HFFc6 (cell line): ENCODE data around the gene CHCHD6. TPM values are rescaled to one million over a fixed set of nuclear protein-coding genes. Genes with fewer than 3 reads are reported as not detected.

ENCODE experiments used
- DNase-seq: peaks from one replicate; pipeline ENCODE4 v3.0.0-alpha.2; 2018
- H3K27ac Mint-ChIP-seq: 2 replicates; pipeline ENCODE4 v1.8.0; 2020; ENCODE audit warnings: mild to moderate bottlenecking, mixed read lengths
- H3K27me3 Mint-ChIP-seq: 2 replicates; pipeline ENCODE4 v1.8.0; 2021; ENCODE audit warnings: mild to moderate bottlenecking, moderate library complexity, mixed read lengths; ENCODE audit not compliant: insufficient read depth
- H3K36me3 Mint-ChIP-seq: 2 replicates; pipeline ENCODE4 v1.8.0; 2021; ENCODE audit warnings: low read depth, mixed read lengths
- H3K4me1 Mint-ChIP-seq: 2 replicates; pipeline ENCODE4 v1.8.0; 2020; ENCODE audit warnings: low read depth, mixed read lengths
- H3K4me3 Mint-ChIP-seq: 2 replicates; pipeline ENCODE4 v1.8.0; 2020; ENCODE audit warnings: mild to moderate bottlenecking, moderate library complexity, mixed read lengths
- H3K9me3 Mint-ChIP-seq: 2 replicates; pipeline ENCODE4 v1.8.0; 2020; ENCODE audit warnings: mild to moderate bottlenecking, mixed read lengths
- total RNA-seq, 6 experiments: library from RNA; stranded (reverse); fragmentation: NEBNext Ultra II Directional; extraction: Animal tissue kit (Norgen Biotek cat#: 25700); gene quantifications; 2 replicates in 1 of 6; 3 replicates in 5 of 6; pipeline ENCODE4 v1.2.3, GENCODE V29; 2021
- TF ChIP-seq, protein P1 (sequence below): fragments of 200-600 bp; sonication (generic); IDR thresholded peaks from 2 replicates; pipeline ENCODE4 v1.5.0; 2021; ENCODE audit warnings: antibody characterized with exemption, mild to moderate bottlenecking

Gene CHCHD6
- total RNA-seq, 6 experiments from 2014 or later: 18.6 to 22.9 (median 19.9) TPM

- Mint-ChIP-seq H3K4me3 (no peak overlapping the region), H3K9me3 (no peaks in the 10 kb centered on the region)
- TF ChIP-seq, protein P1, sequence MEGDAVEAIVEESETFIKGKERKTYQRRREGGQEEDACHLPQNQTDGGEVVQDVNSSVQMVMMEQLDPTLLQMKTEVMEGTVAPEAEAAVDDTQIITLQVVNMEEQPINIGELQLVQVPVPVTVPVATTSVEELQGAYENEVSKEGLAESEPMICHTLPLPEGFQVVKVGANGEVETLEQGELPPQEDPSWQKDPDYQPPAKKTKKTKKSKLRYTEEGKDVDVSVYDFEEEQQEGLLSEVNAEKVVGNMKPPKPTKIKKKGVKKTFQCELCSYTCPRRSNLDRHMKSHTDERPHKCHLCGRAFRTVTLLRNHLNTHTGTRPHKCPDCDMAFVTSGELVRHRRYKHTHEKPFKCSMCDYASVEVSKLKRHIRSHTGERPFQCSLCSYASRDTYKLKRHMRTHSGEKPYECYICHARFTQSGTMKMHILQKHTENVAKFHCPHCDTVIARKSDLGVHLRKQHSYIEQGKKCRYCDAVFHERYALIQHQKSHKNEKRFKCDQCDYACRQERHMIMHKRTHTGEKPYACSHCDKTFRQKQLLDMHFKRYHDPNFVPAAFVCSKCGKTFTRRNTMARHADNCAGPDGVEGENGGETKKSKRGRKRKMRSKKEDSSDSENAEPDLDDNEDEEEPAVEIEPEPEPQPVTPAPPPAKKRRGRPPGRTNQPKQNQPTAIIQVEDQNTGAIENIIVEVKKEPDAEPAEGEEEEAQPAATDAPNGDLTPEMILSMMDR: no peak
These were observed 197.0 kb downstream of the CHCHD6 start for GRCh38 chr3:126900859-126901540.

DNA sequence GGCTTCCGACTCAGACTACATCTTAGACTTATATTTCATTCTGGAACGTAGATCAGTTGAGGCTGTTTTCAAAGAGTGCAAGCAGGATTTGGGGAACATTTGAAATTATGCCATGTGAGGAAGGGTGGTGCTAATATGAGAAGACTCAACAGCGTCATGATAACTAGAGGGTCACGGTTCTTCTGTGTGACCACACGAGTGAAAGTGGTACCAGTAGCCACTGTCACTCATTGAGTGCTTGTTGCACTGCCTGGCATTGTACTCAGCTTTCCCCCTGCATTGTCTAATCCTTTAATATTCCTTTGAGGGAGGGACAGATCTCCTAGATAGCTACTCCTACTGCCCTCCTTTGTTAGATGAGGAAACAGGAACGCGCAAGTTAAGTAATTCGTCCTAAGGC is 197.6 kb downstream of the CHCHD6 start:
- TF ChIP-seq, protein P1: no peak
- H3K4me3 Mint-ChIP-seq: no peak overlapping the region
- H3K4me1 Mint-ChIP-seq: no peaks in the 10 kb centered on the region; the same call in 1 of the 2 replicates
- no peaks in the 10 kb centered on the region for H3K9me3 Mint-ChIP-seq
- no peaks in the 10 kb centered on the region; the same call in none of the 2 replicates for H3K36me3 Mint-ChIP-seq
- no peak overlapping the region for H3K27ac Mint-ChIP-seq
- no peak for DNase-seq
- no peaks in the 10 kb centered on the region; the same call in 1 of the 2 replicates for H3K27me3 Mint-ChIP-seq

More at GRCh38 chr3:126900859-126901540, 197.0 kb downstream of the CHCHD6 start:
- no peak for DNase-seq
- Mint-ChIP-seq H3K4me1 (peaks cover 6% of the 10 kb centered on the region), H3K36me3 (no peaks in the 10 kb centered on the region; the same call in 1 of the 2 replicates), H3K27ac (no peak overlapping the region), H3K27me3 (no peaks in the 10 kb centered on the region; the same call in 1 of the 2 replicates)

GRCh38 chr3:126903521-126903920 is 199.5 kb downstream of the CHCHD6 start:
- no peaks in the 10 kb centered on the region for H3K27me3 Mint-ChIP-seq
- TF ChIP-seq, protein P1: no peak
- H3K4me1 Mint-ChIP-seq: no peaks in the 10 kb centered on the region; the same call in 1 of the 2 replicates
- no peaks in the 10 kb centered on the region; the same call in none of the 2 replicates for H3K36me3 Mint-ChIP-seq
- no peaks in the 10 kb centered on the region for H3K9me3 Mint-ChIP-seq
- H3K27ac Mint-ChIP-seq: no peak overlapping the region
- no peak for DNase-seq
- H3K4me3 Mint-ChIP-seq: no peak overlapping the region

DNA sequence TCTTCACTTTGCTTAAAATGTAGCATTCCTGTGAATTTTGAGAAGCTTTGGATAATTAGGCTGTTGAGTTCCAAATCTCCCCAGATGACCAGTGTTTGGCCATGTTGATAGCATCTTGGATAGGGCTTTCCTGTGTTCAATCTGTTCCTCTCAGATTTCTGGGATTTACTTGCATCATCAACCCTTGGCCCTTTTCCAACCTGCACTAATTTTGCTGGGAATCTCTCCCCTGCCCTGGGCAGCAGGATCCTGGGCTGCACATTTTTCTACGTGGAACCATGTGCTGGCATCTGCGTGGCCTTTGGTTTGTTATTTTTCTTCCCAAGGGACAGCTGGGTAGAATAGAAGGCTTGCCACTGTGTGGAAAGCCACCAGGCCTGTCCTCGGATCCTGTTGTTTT is 203.5 kb downstream of the CHCHD6 start:
- Mint-ChIP-seq H3K9me3 (no peaks in the 10 kb centered on the region), H3K27ac (no peak overlapping the region), H3K27me3 (no peaks in the 10 kb centered on the region; the same call in 1 of the 2 replicates), H3K4me3 (no peak overlapping the region), H3K36me3 (peaks cover 10% of the 10 kb centered on the region), H3K4me1 (peaks cover 34% of the 10 kb centered on the region)
- DNase-seq: no peak
- TF ChIP-seq, protein P1: no peak

GRCh38 chr3:126908752-126909275 is 204.8 kb downstream of the CHCHD6 start:
- Mint-ChIP-seq H3K27me3 (no peaks in the 10 kb centered on the region; the same call in 1 of the 2 replicates), H3K4me1 (peaks cover 34% of the 10 kb centered on the region), H3K4me3 (no peak overlapping the region), H3K9me3 (no peaks in the 10 kb centered on the region), H3K27ac (no peak overlapping the region), H3K36me3 (peaks cover 10% of the 10 kb centered on the region)
- no peak for DNase-seq
- TF ChIP-seq, protein P1: no peak
